Upper lobe of left lung (tissue), 6 donors: ENCODE measurements around the gene CHMP2A. TPM values are rescaled to one million over a fixed set of nuclear protein-coding genes. Genes with fewer than 3 reads are reported as not detected.

ENCODE experiments used
- ATAC-seq, 2 donors: fragments of 200-7000 bp; cut with Tn5 transposase; one replicate each; pipeline ENCODE4 v1.9.1; 2022; ENCODE audit warnings: mild to moderate bottlenecking in 2 of 2, moderate library complexity in 2 of 2; ENCODE audit not compliant: low FRiP score in 2 of 2
- DNase-seq, 2 donors: peaks; one replicate each; pipeline ENCODE4 v3.0.0-alpha.2; 2019 to 2020
- H3K27ac ChIP-seq, 4 donors: fragments of 200-600 bp; sonication (generic); one replicate each; pipeline ENCODE4 v1.5.1; 2016 to 2019
- H3K27me3 ChIP-seq, 4 donors: fragments of 200-600 bp; sonication (generic); one replicate each; pipeline ENCODE4 v1.5.1; 2017 to 2019
- H3K36me3 ChIP-seq, 4 donors: fragments of 200-600 bp; sonication (generic); one replicate each; pipeline ENCODE4 v1.5.1; 2016 to 2019
- H3K4me1 ChIP-seq, 4 donors: fragments of 200-600 bp; sonication (generic); one replicate each; pipeline ENCODE4 v1.5.1; 2018 to 2019
- H3K4me3 ChIP-seq, 4 donors: fragments of 200-600 bp; sonication (generic); one replicate each; pipeline ENCODE4 v1.5.1; 2017 to 2019; ENCODE audit warnings: mild to moderate bottlenecking in 2 of 4, moderate library complexity in 1 of 4
- H3K9me3 ChIP-seq, 4 donors: fragments of 200-600 bp; sonication (generic); one replicate each; pipeline ENCODE4 v1.5.1; 2018 to 2019
- CTCF ChIP-seq, 6 experiments: fragments of 450-650 bp in 4 of 6; fragments of 200-600 bp in 2 of 6; sonication (generic) in 2 of 6; IDR thresholded peaks; one replicate each; pipeline ENCODE4 v1.5.1; 2016 to 2019; ENCODE audit warnings: antibody characterized with exemption in 6 of 6
- EP300 ChIP-seq, 4 donors: sonication (generic); formaldehyde crosslinking; IDR thresholded peaks; one replicate each; pipeline ENCODE4 v1.5.1; 2017; ENCODE audit warnings: antibody characterized with exemption in 4 of 4, control low read depth in 2 of 4
- POLR2A ChIP-seq, 4 donors: fragments of 450-650 bp; IDR thresholded peaks; one replicate each; pipeline ENCODE4 v1.5.1; 2016 to 2017; ENCODE audit warnings: antibody characterized with exemption in 4 of 4, mild to moderate bottlenecking in 2 of 4
- POLR2AphosphoS5 ChIP-seq, 2 donors: sonication (generic); formaldehyde crosslinking; IDR thresholded peaks; one replicate each; pipeline ENCODE4 v1.5.1; 2017; ENCODE audit warnings: antibody characterized with exemption in 2 of 2
- WGBS, 2 donors: methylation state at CpG; one replicate each; pipeline ENCODE4 v1.1.5; 2017 to 2018; 5-methylcytosine and 5-hydroxymethylcytosine counted together
- total RNA-seq, 6 donors: library from RNA; depleted of rRNA in 4 of 6; stranded (reverse); fragments of >200 nt in 4 of 6; gene quantifications; one replicate each; pipeline versions ENCODE4 v1.1.0 to v1.2.1, GENCODE V29; 2016 to 2021
- donor health status: DM: no; HTN: no; CAD: no; lungs with moderate emphysema.
- donor health status: DM: no; HTN: yes; CAD: no; lungs with severe emphysema.

CHMP2A gene
- total RNA-seq, 6 donors from 2014 or later, result 75.4 to 162 (median 123) TPM

- no peaks in the 10 kb centered on the region for H3K9me3 ChIP-seq
- no peaks in the 10 kb centered on the region for H3K27me3 ChIP-seq
- H3K36me3 ChIP-seq, result peaks cover 3 to 27% (median 25%) of the 10 kb centered on the region in 4 donors
- DNase-seq (peak in 1 of 2 donors; percentile 11), ATAC-seq (no peak)
- no peak overlapping the region for H3K27ac ChIP-seq
- H3K4me3 ChIP-seq, result no peak overlapping the region
- H3K4me1 ChIP-seq, result peaks cover 7 to 22% (median 9%) of the 10 kb centered on the region in 4 donors
- TF ChIP-seq EP300 (IDR thresholded peaks at IDR 0.05) (no peak), CTCF (IDR thresholded peaks at IDR 0.05) (no peak), POLR2A (IDR thresholded peaks at IDR 0.05) (no peak), POLR2AphosphoS5 (IDR thresholded peaks at IDR 0.05) (no peak)
- WGBS, 2 donors, result 95 to 99% methylated on average over 3 to 4 of the region's 4 CpGs
These were observed 13.7 kb upstream of the CHMP2A start for GRCh38 chr19:58568453-58569130.

- 97 to 99% methylated on average over 5 of the region's 5 CpGs for WGBS, 2 donors
- H3K4me1 ChIP-seq, result peaks cover 15 to 31% (median 18%) of the 10 kb centered on the region in 4 donors
- no peaks in the 10 kb centered on the region for H3K9me3 ChIP-seq
- H3K4me3 ChIP-seq, result no peak overlapping the region
- no peak overlapping the region for H3K27ac ChIP-seq
- H3K36me3 ChIP-seq, result peaks cover 3 to 27% (median 25%) of the 10 kb centered on the region in 4 donors
- peaks cover 0 to 10% (median 0%) of the 10 kb centered on the region in 4 donors for H3K27me3 ChIP-seq
- TF ChIP-seq POLR2A (IDR thresholded peaks at IDR 0.05) (no peak), CTCF (IDR thresholded peaks at IDR 0.05) (no peak), POLR2AphosphoS5 (IDR thresholded peaks at IDR 0.05) (no peak), EP300 (IDR thresholded peaks at IDR 0.05) (no peak)
- DNase-seq (peak in 1 of 2 donors; percentile 6), ATAC-seq (no peak)
These were observed 12.1 kb upstream of the CHMP2A start for GRCh38 chr19:58566989-58567388.

GRCh38 chr19:58563823-58564222 is 8.9 kb upstream of the CHMP2A start:
- ATAC-seq, result no peak
- DNase-seq, result no peak
- Histone ChIP-seq H3K27me3 (peaks cover 0 to 10% (median 0%) of the 10 kb centered on the region in 4 donors), H3K27ac (no peak overlapping the region), H3K4me3 (no peak overlapping the region), H3K9me3 (no peaks in the 10 kb centered on the region), H3K36me3 (peaks cover 3 to 6% (median 4%) of the 10 kb centered on the region in 4 donors), H3K4me1 (peaks cover 28 to 40% (median 31%) of the 10 kb centered on the region in 4 donors)
- TF ChIP-seq POLR2AphosphoS5 (IDR thresholded peaks at IDR 0.05) (no peak), CTCF (IDR thresholded peaks at IDR 0.05) (no peak), POLR2A (IDR thresholded peaks at IDR 0.05) (no peak), EP300 (IDR thresholded peaks at IDR 0.05) (no peak)
- 67 to 73% methylated on average over 6 of the region's 6 CpGs for WGBS, 2 donors

- Histone ChIP-seq H3K27me3 (peaks cover 0 to 10% (median 0%) of the 10 kb centered on the region in 4 donors), H3K27ac (peak overlapping the region in 2 of 4 donors; percentile 17 to 34), H3K4me3 (peak overlapping the region; percentile 32 to 51 (median 48)), H3K4me1 (peaks cover 28 to 40% (median 31%) of the 10 kb centered on the region in 4 donors), H3K36me3 (peaks cover 0 to 4% (median 1%) of the 10 kb centered on the region in 4 donors), H3K9me3 (no peaks in the 10 kb centered on the region)
- no peak for DNase-seq
- 7 to 17% methylated on average over 5 to 18 of the region's 40 CpGs for WGBS, 2 donors
- no peak for ATAC-seq
- TF ChIP-seq CTCF (IDR thresholded peaks at IDR 0.05) (no peak), POLR2A (IDR thresholded peaks at IDR 0.05) (no peak), POLR2AphosphoS5 (IDR thresholded peaks at IDR 0.05) (no peak), EP300 (IDR thresholded peaks at IDR 0.05) (no peak)
These were observed 8.2 kb upstream of the CHMP2A start for GRCh38 chr19:58563034-58563573.
